HepG2 (cell line): Measurements from ENCODE around the gene PAPPA2. TPM values are rescaled to one million over a fixed set of nuclear protein-coding genes. Genes with fewer than 3 reads are reported as not detected.

Experiments
- ATAD3A ChIP-seq: sonication (generic); formaldehyde crosslinking; IDR thresholded peaks from 2 replicates; pipeline ENCODE4 v1.4.0; 2020; ENCODE audit warnings: missing genetic modification reagents
- CREM ChIP-seq, 2 experiments: sonication (generic) in 1 of 2; formaldehyde crosslinking in 1 of 2; IDR thresholded peaks; 2 replicates each; pipeline versions ENCODE4 v1.4.0 to v1.6.1; 2016 to 2020; ENCODE audit warnings: antibody characterized with exemption in 1 of 2, mild to moderate bottlenecking in 1 of 2, missing genetic modification reagents in 1 of 2
- DMTF1 ChIP-seq: sonication (generic); formaldehyde crosslinking; IDR thresholded peaks from 2 replicates; pipeline ENCODE4 v1.4.0; 2020; ENCODE audit warnings: mild to moderate bottlenecking, missing genetic modification reagents
- DR1 ChIP-seq: sonication (generic); formaldehyde crosslinking; IDR thresholded peaks from 2 replicates; pipeline ENCODE4 v1.8.0; 2021; ENCODE audit warnings: mild to moderate bottlenecking, missing genetic modification reagents, inconsistent platforms
- HIVEP1 ChIP-seq: sonication (generic); formaldehyde crosslinking; IDR thresholded peaks from 2 replicates; pipeline ENCODE4 v1.4.0; 2020; ENCODE audit warnings: mild to moderate bottlenecking, missing genetic modification reagents
- HMG20B ChIP-seq: conservative IDR thresholded peaks from 2 replicates; pipeline ENCODE4 v1.6.1; 2016; ENCODE audit warnings: missing genetic modification reagents, missing compliant biosample characterization
- MED8 ChIP-seq: sonication (generic); formaldehyde crosslinking; IDR thresholded peaks from 2 replicates; pipeline ENCODE4 v1.8.1; 2023; ENCODE audit warnings: mild to moderate bottlenecking, missing genetic modification reagents; ENCODE audit not compliant: insufficient replicate concordance
- NCOA2 ChIP-seq: sonication (generic); formaldehyde crosslinking; IDR thresholded peaks from 2 replicates; pipeline ENCODE4 v1.8.0; 2022; ENCODE audit warnings: inconsistent platforms
- ZBTB20 ChIP-seq: sonication (generic); formaldehyde crosslinking; IDR thresholded peaks from 2 replicates; pipeline ENCODE4 v1.8.1; 2023; ENCODE audit warnings: missing genetic modification reagents, low read depth, mild to moderate bottlenecking, borderline replicate concordance
- ZFP36L1 ChIP-seq: sonication (generic); formaldehyde crosslinking; IDR thresholded peaks from 2 replicates; pipeline ENCODE4 v1.8.0; 2022; ENCODE audit warnings: mild to moderate bottlenecking, missing genetic modification reagents, moderate library complexity
- ZNF121 ChIP-seq: sonication (generic); formaldehyde crosslinking; IDR thresholded peaks from 2 replicates; pipeline ENCODE4 v1.5.0; 2020; ENCODE audit warnings: mild to moderate bottlenecking, missing genetic modification reagents
- ZXDC ChIP-seq: sonication (generic); formaldehyde crosslinking; IDR thresholded peaks from 2 replicates; pipeline ENCODE4 v1.5.0; 2020; ENCODE audit warnings: mild to moderate bottlenecking, missing genetic modification reagents
- polyA plus RNA-seq, 8 experiments: library from polyadenylated mRNA; depleted of rRNA in 3 of 8; stranded (reverse) in 7 of 8; unstranded in 1 of 8; fragments of >200 nt; fragmentation: Illumina TruSeq in 4 of 8; extraction: Trizol in 4 of 8; gene quantifications; 2 replicates each; pipeline versions ENCODE4 v1.2.1 to v1.2.3, GENCODE V29; 2011 to 2016; ENCODE audit warnings: low read depth in 4 of 8, missing spikeins in 1 of 8, mixed read lengths in 1 of 8; ENCODE audit not compliant: insufficient read depth in 1 of 8
- total RNA-seq, 5 experiments: library from RNA; depleted of rRNA; stranded (reverse); fragments of >200 nt; fragmentation: Illumina TruSeq; extraction: Trizol; gene quantifications; 2 replicates each; pipeline ENCODE4 v1.2.3, GENCODE V29; 2016; ENCODE audit warnings: low read depth in 1 of 5

Gene PAPPA2
- total and polyA plus RNA-seq, 2 of the 13 experiments (the other 11 are each of a cell fraction or from before 2014, with no cell fraction given): 0.01 TPM; not detected in 1

- TF ChIP-seq HMG20B (CRISPR knock-in tag) (no peak), ZBTB20 (CRISPR knock-in tag) (no peak), DR1 (CRISPR knock-in tag) (no peak), ZNF121 (CRISPR knock-in tag) (no peak), DMTF1 (CRISPR knock-in tag) (no peak), ZFP36L1 (no peak), HIVEP1 (no peak), ZXDC (CRISPR knock-in tag) (no peak), CREM (IDR thresholded peaks at IDR 0.05) (no peak), CREM (CRISPR knock-in tag; IDR thresholded peaks at IDR 0.05) (no peak), MED8 (CRISPR knock-in tag) (no peak), NCOA2 (CRISPR knock-in tag) (no peak), ATAD3A (CRISPR knock-in tag) (no peak)
These were observed 242.6 kb downstream of the PAPPA2 start (continued) for GRCh38 chr1:176705585-176705984.
